Activated CD8-positive, alpha-beta memory T cell treated with anti-CD3 and anti-CD28 coated beads for 36 hours (primary cell): Measurements from ENCODE around the gene PRR29. TPM values are rescaled to one million over a fixed set of nuclear protein-coding genes. Genes with fewer than 3 reads are reported as not detected.

Source experiments
- CTCF ChIA-PET: fragments of 350-600 bp; sonication (Branson Sonifier 250); formaldehyde crosslinking; loops from one replicate; lab custom pipeline; 2021; ENCODE audit warnings: antibody characterized with exemption; lab: Charles Lee
- POLR2A ChIA-PET: fragments of 350-600 bp; sonication (Branson Sonifier 250); formaldehyde crosslinking; loops from one replicate; lab custom pipeline; 2021; ENCODE audit warnings: antibody characterized with exemption; lab: Charles Lee
- total RNA-seq, 2 experiments: library from RNA; stranded (reverse); gene quantifications; one replicate each; pipeline ENCODE4 v1.2.3, GENCODE V29; 2021

The PRR29 gene
- total RNA-seq, 2 experiments from 2014 or later = 0.59 to 0.67 TPM

DNA sequence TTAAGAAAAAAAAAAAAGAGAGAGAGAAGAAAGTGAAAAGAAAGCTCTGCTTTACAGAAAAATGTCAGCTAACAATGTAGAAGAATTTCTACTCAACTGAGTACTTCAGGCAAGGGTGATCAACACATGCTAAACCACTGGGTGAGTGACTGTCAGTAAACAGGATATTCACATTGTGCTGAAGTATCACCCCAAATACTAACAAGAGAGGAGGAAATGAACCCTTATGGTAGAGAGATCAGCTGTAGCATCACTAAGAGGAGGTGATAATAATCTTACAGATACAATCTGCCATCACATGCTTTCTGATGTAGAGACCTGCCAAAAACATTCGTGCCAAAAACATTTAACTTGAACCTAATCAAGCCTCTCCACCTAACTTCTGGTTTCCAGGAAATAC lies 53.0 kb downstream of the PRR29 start:
- ChIA-PET CTCF (interaction anchor here (0.8 to 2.1 kb wide), 4 partner anchors 9 to 82 kb away, joined by 4 to 9 read pairs (median 6); no protein-coding TSS in a partner anchor), POLR2A (interaction anchor here (0.9 to 1.1 kb wide), 2 partner anchors 79 to 83 kb away, joined by 3 read pairs; no protein-coding TSS in a partner anchor)

DNA sequence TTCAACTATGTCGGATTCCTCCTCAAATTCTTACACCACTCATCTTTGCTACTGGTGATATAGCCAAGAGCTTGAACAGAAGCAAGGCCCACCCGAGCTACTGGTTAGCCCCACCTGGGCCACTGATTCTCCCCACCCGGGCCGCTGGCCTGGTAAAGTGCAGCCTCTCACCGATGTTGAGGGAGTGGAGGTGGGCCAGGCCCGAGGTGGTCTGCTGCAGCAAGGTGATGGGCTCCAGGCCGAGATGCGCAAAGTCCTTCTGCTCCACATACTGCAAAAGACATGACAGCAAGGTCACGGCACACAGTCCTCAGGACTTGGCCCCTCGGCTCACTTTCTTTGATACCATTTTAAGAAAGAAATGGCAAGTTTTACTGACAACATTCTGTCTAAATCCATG lies 55.0 kb downstream of the PRR29 start:
- POLR2A ChIA-PET = no interaction called here

More for the DNA sequence above, 55.0 kb downstream of the PRR29 start:
- CTCF ChIA-PET = interaction anchor here (1.5 to 2.4 kb wide), 2 partner anchors 24 to 27 kb away, joined by 3 to 11 read pairs; no protein-coding TSS in a partner anchor

Other genes starting within 250 kb of the PRR29 start
- gene CCDC47, start 224.8 kb upstream of the PRR29 start, total RNA-seq = 10 to 100 TPM; 98.4 to 98.9 TPM
- gene DDX42, start 224.2 kb upstream of the PRR29 start, total RNA-seq = 100 to 1,000 TPM; 102 to 113 TPM
- 100 to 1,000 TPM; 192 to 199 TPM for gene PSMC5, start 170.9 kb upstream of the PRR29 start, total RNA-seq
- gene FTSJ3, start 170.7 kb upstream of the PRR29 start, total RNA-seq = 10 to 100 TPM; 95.2 to 96.8 TPM
- gene SMARCD2, start 155.7 kb upstream of the PRR29 start, total RNA-seq = 10 to 100 TPM; 95.2 to 98.4 TPM
- gene CSH2, start 124.7 kb upstream of the PRR29 start, total RNA-seq = not detected
- gene GH2, start 116.4 kb upstream of the PRR29 start, total RNA-seq = not detected
- gene CSH1, start 101.8 kb upstream of the PRR29 start, total RNA-seq = not detected
- gene CSHL1, start 87.1 kb upstream of the PRR29 start, total RNA-seq = not detected
- gene GH1, start 79.5 kb upstream of the PRR29 start, total RNA-seq = not detected
- 10 to 100 TPM; 23.4 to 23.9 TPM for gene CD79B, start 66.0 kb upstream of the PRR29 start, total RNA-seq
- under 1 TPM; 0.11 to 0.27 TPM for gene SCN4A, start 25.4 kb upstream of the PRR29 start, total RNA-seq
- 10 to 100 TPM; 72.6 to 74.0 TPM for gene ICAM2, start 22.3 kb downstream of the PRR29 start, total RNA-seq
- 10 to 100 TPM; 15.9 to 18.5 TPM for gene ERN1, start 131.8 kb downstream of the PRR29 start, total RNA-seq